Ovary (tissue), 3 donors: Measurements from ENCODE around the gene KRT35.

Source experiments
- CTCF ChIP-seq, 3 donors: fragments of 450-650 bp in 2 of 3; fragments of 200-600 bp in 1 of 3; IDR thresholded peaks; one replicate each; pipeline versions ENCODE4 v1.5.1 to v1.8.0; 2016 to 2022; ENCODE audit warnings: antibody characterized with exemption in 3 of 3, mild to moderate bottlenecking in 1 of 3
- EP300 ChIP-seq: sonication (generic); formaldehyde crosslinking; IDR thresholded peaks from one replicate; pipeline ENCODE4 v1.6.1; 2017; ENCODE audit warnings: antibody characterized with exemption
- POLR2A ChIP-seq: fragments of 450-650 bp; IDR thresholded peaks from one replicate; pipeline ENCODE4 v1.6.1; 2017; ENCODE audit warnings: antibody characterized with exemption, mild to moderate bottlenecking, moderate library complexity
- donor health status: DM: no; HTN: no; CAD: no.

GRCh38 chr17:41511116-41511515, 30.2 kb upstream of the KRT35 start:
- no peak for TF ChIP-seq CTCF (IDR thresholded peaks at IDR 0.05)
- TF ChIP-seq POLR2A, result no peak
- TF ChIP-seq EP300, result no peak
